Progenitor cell of endocrine pancreas (in vitro differentiated cells): ENCODE results near the gene VN1R4. TPM values are rescaled to one million over a fixed set of nuclear protein-coding genes. Genes with fewer than 3 reads are reported as not detected.
"Not testable (repeated sequence)": the region's sequence is repeated elsewhere in the genome, so short reads cannot be mapped to it uniquely, and the experiment has no call there.

Source experiments
- DNase-seq: peaks from one replicate; pipeline ENCODE4 v3.0.0; 2021; ENCODE audit warnings: low spot score; ENCODE audit not compliant: unreplicated experiment
- H3K27ac Mint-ChIP-seq: 2 replicates; pipeline ENCODE4 v1.8.0; 2021; ENCODE audit warnings: mild to moderate bottlenecking, moderate library complexity, mixed read lengths
- H3K27me3 Mint-ChIP-seq: 2 replicates; pipeline ENCODE4 v1.8.0; 2021; ENCODE audit warnings: mixed read lengths
- H3K36me3 Mint-ChIP-seq: 2 replicates; pipeline ENCODE4 v1.8.0; 2022; ENCODE audit warnings: mixed read lengths; ENCODE audit not compliant: insufficient read depth
- H3K4me1 Mint-ChIP-seq: 2 replicates; pipeline ENCODE4 v1.8.0; 2021; ENCODE audit warnings: low read depth, mixed read lengths
- H3K4me3 Mint-ChIP-seq: 2 replicates; pipeline ENCODE4 v1.8.0; 2021; ENCODE audit warnings: low read depth, mild to moderate bottlenecking, moderate library complexity, mixed read lengths
- H3K9me3 Mint-ChIP-seq: 2 replicates; pipeline ENCODE4 v1.8.0; 2021; ENCODE audit warnings: low read depth, mixed read lengths
- CTCF ChIP-seq: fragments of 200-600 bp; sonication (generic); IDR thresholded peaks from one replicate; pipeline ENCODE4 v1.5.0; 2021; ENCODE audit warnings: antibody characterized with exemption, mild to moderate bottlenecking; ENCODE audit not compliant: unreplicated experiment
- long read RNA-seq: library from polyadenylated mRNA; unstranded; transcript quantifications from one replicate; pipeline ENCODE4 v2.0.0, GENCODE V29; 2020
- total RNA-seq: library from RNA; stranded (reverse); gene quantifications from 2 replicates; pipeline ENCODE4 v1.2.1, GENCODE V29; 2021

VN1R4 gene
- not detected in 2 replicates for total RNA-seq
- long read RNA-seq = 0 reads

GRCh38 chr19:53267623-53268022 is at the start of gene VN1R4:
Gene VN1R4, minus strand, starts transcription at chr19:53267723. Its CDS starts 58 bp downstream, at chr19:53267665.
- H3K27me3 Mint-ChIP-seq, H3K27ac Mint-ChIP-seq, H3K4me3 Mint-ChIP-seq, H3K4me1 Mint-ChIP-seq, DNase-seq, H3K36me3 Mint-ChIP-seq: not testable (repeated sequence)
- H3K9me3 Mint-ChIP-seq = peaks cover 15% of the 10 kb centered on the region

GRCh38 chr19:53311897-53312296 is 44.4 kb upstream of the VN1R4 start:
- Mint-ChIP-seq H3K27ac (no peak overlapping the region), H3K27me3 (peaks cover 33% of the 10 kb centered on the region), H3K9me3 (peaks cover 2% of the 10 kb centered on the region), H3K36me3 (no peaks in the 10 kb centered on the region), H3K4me3 (no peak overlapping the region), H3K4me1 (peaks cover 4% of the 10 kb centered on the region)
- no peak for TF ChIP-seq CTCF
- DNase-seq = no peak

GRCh38 chr19:53311044-53311443 is 43.5 kb upstream of the VN1R4 start:
- H3K4me1 Mint-ChIP-seq = peaks cover 4% of the 10 kb centered on the region
- DNase-seq = no peak
- peaks cover 42% of the 10 kb centered on the region for H3K27me3 Mint-ChIP-seq
- no peak for TF ChIP-seq CTCF
- peaks cover 2% of the 10 kb centered on the region for H3K9me3 Mint-ChIP-seq
- no peaks in the 10 kb centered on the region for H3K36me3 Mint-ChIP-seq
- H3K4me3 Mint-ChIP-seq = no peak overlapping the region
- no peak overlapping the region for H3K27ac Mint-ChIP-seq

GRCh38 chr19:53308339-53308811 is 40.9 kb upstream of the VN1R4 start:
- Mint-ChIP-seq H3K9me3 (peaks cover 2% of the 10 kb centered on the region), H3K27me3 (peaks cover 42% of the 10 kb centered on the region), H3K36me3 (no peaks in the 10 kb centered on the region), H3K4me1 (peaks cover 4% of the 10 kb centered on the region), H3K27ac (no peak overlapping the region), H3K4me3 (peak overlapping the region; percentile 54)
- peak; percentile 64 for DNase-seq
- peak; percentile 87 for TF ChIP-seq CTCF

- not testable (repeated sequence) for H3K9me3 Mint-ChIP-seq, H3K4me1 Mint-ChIP-seq, DNase-seq, H3K4me3 Mint-ChIP-seq, H3K27ac Mint-ChIP-seq, H3K36me3 Mint-ChIP-seq, H3K27me3 Mint-ChIP-seq
These were observed 33.8 kb upstream of the VN1R4 start for GRCh38 chr19:53301341-53301740.

GRCh38 chr19:53294786-53295441 is 27.4 kb upstream of the VN1R4 start:
- peaks cover 3% of the 10 kb centered on the region for H3K27me3 Mint-ChIP-seq
- no peaks in the 10 kb centered on the region for H3K4me1 Mint-ChIP-seq
- H3K36me3 Mint-ChIP-seq = no peaks in the 10 kb centered on the region
- no peak for TF ChIP-seq CTCF
- DNase-seq = no peak
- H3K4me3 Mint-ChIP-seq = no peak overlapping the region
- no peak overlapping the region for H3K27ac Mint-ChIP-seq
- peaks cover 33% of the 10 kb centered on the region for H3K9me3 Mint-ChIP-seq
